ENCODE data around the gene CORO2B.

CORO2B gene

DNA sequence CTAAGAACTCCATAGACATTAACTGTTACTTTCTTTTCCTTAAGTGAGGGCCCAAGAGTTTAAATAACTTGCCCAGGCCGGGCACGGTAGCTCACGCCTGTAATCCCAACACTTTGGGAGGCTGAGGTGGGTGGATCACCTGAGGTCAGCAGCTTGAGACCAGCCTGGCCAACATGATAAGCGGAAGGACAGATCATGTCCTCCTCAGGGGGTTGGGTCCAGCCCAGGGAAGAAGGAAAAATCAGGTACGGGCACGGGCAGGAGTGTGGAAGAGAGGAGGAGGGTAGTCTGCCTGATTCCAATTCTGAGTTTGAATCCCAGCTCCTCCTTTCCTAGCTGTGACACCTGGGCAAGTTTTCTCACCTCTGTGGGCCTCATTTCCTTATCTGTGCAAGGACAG is 123.1 kb downstream of the CORO2B start:
- no peak for DNase-seq

DNA sequence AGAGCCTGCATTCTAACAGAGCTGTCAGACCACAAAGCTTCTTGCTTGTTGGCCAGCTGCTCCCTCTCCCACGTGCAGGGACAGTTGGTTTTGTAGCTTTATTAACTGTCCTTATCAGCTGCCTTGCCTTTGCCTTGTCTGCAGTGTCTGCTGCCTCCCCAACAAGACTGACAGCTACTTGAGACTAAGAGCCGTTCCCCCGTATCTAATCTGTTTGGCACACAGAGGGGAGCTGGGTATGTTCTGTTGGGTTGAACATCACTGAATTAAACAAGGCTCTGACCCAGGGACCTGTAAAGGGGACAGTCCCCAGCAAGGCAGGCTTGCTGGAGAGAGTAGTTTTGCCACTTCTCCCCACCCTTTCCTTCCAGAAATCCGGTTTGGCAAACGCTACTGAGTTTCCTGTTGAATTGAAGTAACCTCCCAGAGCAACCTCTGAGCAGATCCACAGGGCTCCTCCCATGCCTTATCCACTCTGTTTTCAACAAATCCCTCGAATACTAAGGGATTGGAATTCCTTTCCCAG is 125.8 kb downstream of the CORO2B start:
- DNase-seq, result peak in 2 of 4 experiments; percentile 12 to 15

DNA sequence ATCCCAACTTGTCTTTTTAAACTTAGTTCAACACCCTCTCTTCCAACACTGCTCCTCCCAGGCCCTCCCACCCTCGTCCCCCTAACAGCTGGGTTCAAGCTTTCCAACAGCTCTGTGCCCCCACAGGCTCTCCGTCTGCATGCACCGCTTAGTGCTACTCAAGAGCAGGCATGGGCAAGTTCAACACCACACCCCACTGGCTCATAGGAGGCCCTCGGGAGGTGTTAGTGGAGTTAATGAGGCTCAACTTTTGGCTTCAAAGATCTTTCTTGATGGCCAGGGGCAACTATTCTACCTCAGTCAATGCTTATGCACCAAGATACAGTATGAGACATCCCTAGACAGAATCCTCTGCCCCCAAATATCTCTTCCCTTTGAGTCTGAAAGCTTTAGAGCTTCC is 127.5 kb downstream of the CORO2B start:
- DNase-seq, result no peak

DNA sequence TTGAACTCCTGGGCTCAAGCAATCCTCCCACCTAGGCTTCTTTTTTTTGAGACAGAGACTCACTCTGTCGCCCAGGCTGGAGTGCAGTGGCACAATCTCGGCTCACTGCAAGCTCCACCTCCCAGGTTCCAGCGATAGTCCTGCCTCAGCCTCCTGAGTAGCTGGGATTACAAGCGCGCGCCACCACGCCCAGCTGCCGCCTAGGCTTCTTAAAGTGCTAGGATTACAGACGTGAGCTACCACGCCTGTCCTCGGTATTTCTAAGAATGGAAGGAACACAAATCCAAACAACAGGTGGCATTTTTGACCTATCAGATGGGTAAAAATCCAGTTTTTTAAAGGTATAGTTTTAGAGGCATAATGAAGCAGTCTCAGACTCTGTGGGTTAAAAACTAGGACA is 128.1 kb downstream of the CORO2B start:
- no peak for DNase-seq

DNA sequence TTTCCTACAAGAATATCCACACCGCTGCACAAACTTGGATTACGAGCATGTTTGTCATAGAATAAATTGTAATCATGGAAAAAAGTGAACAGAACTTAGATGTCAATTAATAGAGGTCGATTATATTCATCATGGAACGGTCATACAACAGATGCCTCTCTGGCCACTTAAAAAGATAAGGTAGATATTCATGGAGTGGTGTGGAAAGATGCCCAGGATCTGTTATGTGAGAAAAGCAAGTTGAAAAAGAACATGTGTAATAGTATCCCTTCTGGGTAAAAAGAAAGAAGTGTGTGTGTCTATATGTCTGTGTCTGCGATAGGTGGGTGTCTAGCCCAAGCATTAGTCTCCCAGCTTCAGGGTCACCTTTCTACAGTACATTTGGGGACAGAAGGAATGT is 128.6 kb downstream of the CORO2B start:
- no peak for DNase-seq

DNA sequence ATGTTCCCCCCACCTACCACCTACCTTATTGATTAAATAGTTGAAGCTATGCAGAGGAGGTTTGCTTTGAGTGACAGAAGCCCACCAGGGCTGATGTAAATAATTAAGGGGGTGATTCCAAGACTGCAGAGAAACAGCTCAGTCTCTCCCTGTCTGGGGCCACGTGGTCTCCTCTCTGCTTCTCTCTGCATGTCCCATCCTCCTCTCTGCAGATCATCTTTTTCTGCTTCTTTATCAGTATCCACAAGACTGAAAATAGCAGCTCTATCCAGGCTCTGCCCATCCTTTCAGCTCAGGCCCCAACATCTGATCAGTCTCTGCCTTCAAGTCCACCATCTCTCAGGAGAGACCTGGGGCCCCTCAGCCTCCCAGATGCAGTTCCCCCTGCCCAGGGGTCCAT is 131.1 kb downstream of the CORO2B start:
- no peak for DNase-seq

DNA sequence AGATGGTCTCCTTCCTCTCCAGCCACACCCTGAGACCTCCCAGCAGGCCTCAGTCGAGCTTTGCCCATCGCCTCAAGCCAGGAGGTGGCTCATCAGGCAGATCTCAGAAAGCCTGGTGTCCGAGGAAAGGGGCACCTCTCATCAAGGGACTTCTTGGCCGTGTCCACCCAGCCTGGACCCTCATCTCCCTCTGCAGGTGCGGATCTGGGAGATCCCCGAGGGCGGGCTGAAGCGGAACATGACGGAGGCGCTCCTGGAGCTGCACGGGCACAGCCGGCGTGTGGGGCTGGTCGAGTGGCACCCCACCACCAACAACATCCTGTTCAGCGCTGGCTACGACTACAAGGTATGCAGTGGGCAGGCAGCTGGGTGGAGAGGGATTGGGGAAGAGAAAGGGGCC is 131.7 kb downstream of the CORO2B start:
- DNase-seq, result no peak

DNA sequence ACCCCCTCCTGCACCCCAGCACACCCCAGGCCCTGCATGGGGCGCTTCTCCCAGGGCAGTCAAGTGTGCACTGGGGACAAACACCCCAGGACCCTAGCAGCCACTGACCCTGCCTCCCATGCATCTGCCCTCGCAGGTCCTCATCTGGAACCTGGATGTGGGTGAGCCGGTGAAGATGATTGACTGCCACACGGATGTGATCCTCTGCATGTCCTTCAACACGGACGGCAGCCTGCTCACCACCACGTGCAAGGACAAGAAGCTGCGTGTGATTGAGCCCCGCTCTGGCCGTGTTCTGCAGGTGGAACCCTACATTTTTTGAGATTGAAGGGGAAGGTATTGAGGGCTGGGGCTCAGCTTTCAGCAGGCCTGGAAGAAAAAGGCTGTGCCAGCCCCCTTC is 132.6 kb downstream of the CORO2B start:
- DNase-seq, result no peak

DNA sequence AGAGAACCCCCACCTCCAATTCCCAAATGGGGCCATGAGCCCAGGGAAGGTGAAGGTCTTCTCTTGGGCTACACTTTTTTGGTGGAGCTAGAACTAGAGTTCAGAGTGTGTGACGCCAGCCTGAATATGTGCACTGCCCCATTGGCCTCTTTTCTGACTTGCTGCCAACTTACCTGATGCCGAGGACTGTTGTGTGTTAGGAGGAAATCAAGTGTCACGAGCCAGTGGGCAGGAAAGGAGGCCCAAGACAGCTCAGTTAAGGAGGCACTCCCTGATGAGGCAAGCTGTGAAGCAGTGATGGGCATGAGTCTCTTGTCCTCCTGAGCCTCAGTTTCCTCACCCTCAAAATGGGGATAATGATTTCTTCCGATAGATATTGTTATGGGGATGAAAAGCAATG is 134.1 kb downstream of the CORO2B start:
- no peak for DNase-seq

DNA sequence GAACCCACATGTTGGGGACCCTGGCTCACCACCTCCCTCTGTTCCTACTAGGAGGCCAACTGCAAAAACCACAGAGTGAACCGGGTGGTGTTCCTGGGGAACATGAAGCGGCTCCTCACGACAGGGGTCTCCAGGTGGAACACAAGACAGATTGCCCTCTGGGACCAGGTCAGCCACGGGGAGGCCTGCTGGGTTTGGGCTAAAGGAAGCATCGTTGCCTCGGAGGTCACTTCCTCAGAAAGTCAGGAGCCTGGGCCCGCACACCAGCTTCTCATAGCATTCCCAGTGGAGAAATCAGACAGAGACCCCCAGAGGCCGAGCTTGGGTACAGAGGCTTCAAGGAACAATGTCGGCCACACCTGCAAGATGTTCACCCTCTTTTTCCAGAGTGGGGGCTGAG is 135.1 kb downstream of the CORO2B start:
- DNase-seq, result no peak

DNA sequence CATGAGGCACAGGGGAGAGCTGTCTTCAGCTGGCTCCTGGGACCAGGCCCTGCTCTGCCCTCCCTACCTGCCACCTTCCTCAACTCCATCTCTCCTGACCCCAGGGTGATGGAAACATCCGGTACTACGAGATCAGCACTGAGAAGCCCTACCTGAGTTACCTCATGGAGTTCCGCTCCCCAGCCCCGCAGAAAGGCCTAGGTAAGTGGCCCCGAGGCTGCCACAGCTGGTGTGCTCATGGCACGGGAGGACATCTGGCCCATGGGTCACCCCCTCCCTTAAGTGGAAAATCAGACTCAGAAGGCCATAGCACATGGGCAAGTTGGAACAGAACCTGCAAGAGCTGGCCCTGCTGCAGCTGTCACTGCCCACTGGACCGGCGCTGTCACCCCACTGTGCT is 136.3 kb downstream of the CORO2B start:
- DNase-seq, result no peak

DNA sequence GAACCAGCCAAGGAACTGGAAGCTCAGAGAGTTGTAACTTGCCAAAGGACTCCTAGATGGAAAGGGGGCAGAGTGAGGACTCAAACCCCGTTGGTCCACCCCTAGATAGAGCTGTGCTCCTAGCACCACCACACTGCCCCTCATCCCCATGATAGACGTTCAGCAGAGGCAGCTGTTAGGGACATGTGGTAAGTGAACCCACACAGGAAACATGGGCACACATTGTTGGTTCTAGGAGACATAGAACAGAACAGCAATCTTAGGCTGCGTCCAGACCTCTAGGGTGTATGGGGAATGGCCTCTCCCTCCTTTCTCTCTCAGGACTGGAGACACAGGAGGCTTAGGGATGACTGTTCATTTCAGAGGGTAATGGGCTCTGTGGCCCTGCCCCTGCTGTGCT is 139.2 kb downstream of the CORO2B start:
- DNase-seq, result no peak

DNA sequence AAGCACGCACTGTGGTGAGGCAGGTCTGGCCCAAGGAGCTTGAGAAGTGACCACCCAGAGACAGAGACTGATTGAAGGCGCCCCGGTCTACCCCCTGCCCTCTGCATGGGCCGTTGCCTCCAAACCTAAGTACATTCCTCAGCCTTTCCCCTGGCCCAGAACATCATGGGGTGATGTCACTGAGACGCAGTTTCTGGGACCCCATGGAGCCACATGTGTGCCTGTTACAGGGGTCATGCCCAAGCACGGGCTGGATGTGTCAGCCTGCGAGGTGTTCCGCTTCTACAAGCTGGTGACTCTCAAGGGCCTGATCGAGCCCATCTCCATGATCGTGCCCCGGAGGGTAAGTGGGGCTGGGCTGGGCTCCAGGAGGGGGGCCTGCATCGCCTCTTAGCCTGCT is 139.7 kb downstream of the CORO2B start:
- no peak for DNase-seq

DNA sequence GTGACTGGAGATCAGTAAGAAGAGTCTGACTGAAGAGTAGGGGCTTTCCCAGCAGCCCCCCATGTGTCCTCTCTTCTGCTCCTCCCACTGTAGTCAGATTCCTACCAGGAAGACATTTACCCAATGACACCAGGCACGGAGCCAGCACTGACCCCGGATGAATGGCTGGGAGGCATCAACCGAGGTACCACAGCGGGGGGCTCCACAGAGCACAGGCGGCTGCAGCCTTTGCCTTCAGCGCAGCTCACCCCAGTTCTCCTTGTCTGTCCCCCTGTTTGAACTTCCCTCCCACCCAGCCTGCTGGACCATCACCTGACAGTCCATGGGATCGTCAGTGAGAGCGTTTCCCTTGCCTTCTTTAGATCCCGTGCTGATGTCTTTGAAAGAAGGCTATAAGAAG is 140.3 kb downstream of the CORO2B start:
- no peak for DNase-seq

DNA sequence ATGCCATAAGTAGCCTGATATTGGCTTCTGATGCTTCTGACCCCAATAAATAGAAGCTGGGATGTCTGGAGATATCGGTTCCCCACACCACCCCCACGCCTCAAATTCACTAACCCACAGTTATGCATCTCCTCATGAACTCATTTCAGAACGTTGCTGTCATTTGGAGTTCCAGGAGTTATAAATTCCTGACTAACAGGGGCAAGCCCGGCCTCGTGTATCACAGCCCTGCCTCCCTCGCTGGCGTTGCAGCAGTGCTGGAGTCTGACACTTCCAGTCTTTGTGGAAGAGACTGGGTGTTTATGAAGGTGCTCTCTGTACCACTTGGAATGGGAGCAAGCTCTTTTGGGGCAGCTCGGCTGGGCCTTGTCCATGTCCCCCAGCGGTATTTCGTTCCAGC is 140.9 kb downstream of the CORO2B start:
- no peak for DNase-seq

DNA sequence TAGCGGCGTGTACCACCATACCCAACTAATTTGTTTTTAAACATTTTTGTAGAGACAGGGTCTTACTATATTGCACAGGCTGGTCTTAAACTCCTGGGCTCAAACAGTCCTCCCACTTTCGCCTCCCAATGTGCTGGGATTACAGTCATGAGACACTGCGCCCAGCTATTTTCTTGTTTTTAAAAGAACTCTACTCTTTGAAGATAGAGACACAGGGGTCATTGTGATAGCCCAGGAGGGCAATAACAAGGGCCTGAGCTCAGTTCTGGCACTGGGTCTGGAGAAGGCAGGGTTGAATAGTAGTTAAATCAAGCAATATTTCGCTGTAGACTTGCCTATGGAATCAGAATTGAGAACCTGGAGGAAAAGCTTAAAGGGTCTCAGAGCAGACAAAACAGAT is 143.1 kb downstream of the CORO2B start:
- no peak for DNase-seq

DNA sequence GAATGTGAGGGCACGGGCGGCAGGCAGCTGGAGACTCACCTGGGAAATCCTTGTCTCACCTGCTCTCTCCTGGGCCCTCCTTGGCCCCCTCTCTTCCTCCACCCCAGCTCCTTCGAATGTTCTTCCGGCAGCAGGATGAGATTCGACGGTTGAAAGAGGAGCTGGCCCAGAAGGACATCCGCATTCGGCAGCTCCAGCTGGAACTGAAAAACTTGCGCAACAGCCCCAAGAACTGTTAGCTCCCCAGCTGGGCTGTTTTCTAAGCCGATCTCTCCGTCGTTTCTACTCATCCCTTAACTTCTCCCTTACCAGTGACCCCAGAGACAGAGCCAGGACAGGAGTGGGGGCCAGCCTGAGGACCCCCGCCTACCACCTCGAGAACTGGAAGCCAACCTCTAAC is 146.9 kb downstream of the CORO2B start:
- peak; percentile 71 to 91 (median 80) for DNase-seq

DNA sequence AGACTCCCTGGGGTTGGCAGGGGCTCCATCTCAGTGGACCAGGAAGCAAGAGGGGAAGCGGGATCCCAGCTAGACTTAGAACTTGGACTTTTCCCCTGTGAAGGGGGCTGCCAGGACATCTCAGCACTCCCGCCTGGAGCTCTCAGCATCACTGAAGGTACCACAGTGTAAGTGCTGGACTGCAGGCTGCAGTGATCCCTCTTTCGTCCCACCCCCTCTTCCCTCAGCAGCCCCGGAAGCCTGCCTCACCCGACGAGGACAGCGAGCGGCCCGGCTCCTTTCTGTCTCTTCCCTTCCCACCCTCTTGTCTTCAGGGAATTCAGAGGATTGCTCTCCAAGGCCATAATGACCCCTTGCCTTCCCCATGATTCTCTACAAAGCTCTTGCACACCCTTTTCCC is 147.5 kb downstream of the CORO2B start:
- no peak for DNase-seq

DNA sequence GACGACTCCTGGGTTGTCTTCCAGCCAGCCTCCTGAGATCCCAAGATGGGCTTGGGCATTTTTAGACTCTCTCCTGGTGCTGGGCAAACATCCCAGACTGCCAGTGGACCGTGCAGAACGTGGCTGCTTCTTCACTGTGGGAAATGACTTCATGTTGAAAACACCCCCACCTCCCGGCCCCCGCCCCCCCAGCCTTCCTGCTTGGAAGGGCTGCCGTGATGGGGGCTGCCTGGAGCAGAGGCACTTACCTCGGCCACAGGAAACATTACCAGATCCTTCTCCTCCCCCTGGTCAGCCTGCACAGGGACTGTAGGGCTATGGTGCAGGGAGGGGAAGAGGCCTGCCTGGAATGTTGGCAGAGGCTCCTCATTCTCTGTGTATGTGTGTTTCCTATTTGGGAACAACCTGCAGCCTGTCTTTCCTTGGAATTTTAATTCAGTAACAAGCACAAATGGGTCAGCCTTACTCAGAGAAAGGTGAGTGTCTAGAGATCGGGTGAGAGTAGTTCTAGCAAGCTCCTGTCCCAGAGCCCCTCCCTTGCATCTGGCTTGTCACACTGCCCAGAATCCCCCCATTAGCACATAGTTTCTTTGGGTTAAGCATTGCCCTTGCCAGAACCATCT is 151.1 kb downstream of the CORO2B start:
- no peak for DNase-seq

DNA sequence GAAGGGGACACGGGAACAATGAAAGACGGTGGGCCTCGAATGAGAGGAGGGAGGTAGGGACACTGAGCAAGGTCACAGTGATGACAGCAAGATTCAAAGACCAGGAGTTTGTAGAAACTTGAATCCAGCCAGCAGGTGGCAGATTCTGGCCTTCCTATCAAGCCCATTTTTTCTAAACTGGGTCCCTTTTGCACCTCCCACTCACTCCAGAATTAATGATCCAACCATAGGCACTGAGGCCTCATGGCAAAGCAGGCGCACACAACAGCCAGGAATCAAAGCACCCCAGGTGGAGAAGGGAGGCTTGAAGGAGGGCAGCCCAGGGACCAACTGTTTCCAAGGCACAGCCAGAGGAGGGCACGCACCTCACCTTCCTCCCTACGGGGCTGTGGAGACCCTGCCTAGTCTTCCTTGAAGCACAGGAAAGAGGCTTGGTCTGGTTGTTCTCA is 151.7 kb downstream of the CORO2B start:
- DNase-seq, result peak; percentile 59 to 82 (median 71)

DNA sequence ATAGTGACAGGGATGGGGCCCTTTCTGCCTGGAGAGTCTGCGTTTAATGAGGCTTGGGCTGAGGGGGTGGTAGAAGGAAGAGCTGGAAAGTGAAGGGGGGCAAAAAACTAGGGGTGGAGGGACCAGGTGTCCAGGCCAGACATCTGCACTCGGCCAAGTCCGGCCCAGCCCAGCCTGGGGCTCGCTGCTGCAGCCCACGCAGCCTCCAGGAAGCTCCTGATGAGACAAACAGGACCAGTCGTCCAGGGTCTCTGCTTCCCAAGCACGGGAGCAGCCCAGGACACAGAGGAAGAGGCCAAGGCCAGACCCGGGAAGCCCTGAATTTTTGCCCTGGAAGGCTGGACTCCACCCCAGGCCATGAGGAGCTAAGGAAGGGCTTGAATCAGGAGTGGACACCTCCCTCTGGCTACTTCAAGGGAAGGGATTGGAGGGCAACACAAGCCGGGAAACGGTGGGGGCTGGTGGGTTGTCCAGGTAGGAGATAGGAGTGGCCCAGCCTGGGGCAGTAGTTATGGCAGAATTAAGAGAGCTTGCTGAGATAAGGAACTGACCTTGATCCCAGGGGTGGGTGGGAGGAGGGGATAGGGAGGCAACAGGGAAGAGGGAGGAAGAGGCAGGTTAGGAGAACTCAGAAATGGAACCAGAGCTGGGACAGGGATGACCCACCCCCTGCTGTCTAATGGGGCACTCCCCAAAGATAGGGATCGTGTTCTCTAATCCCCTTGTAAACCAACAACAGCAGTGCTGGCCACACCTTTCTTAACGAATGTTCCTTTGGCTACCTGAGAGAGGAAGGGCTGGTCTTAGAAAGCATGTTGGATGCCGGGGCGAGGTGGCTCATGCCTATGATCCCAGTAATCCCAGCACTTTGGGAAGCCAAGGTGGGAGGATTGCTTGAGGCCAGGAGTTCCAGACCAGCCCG is 152.4 kb downstream of the CORO2B start:
- DNase-seq, result no peak

DNA sequence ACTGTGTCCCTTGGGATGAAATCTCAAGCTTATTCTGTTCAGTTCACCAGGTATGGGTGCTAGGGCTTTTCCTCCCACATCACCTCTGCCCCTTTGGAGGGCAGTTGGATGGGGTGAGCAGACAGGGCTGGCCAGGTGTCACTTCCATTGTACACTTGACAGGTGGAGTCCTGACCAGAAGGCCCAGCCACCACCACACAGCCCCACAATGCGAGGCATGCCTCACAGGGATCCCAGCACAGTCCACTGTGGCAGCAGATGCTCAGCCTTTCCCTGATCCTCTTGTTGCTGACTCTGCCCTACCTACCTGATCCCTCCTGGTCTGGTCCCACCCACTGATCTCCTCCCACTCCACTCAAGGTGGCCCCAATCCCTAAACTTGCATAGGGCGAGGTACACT is 153.7 kb downstream of the CORO2B start:
- no peak for DNase-seq

DNA sequence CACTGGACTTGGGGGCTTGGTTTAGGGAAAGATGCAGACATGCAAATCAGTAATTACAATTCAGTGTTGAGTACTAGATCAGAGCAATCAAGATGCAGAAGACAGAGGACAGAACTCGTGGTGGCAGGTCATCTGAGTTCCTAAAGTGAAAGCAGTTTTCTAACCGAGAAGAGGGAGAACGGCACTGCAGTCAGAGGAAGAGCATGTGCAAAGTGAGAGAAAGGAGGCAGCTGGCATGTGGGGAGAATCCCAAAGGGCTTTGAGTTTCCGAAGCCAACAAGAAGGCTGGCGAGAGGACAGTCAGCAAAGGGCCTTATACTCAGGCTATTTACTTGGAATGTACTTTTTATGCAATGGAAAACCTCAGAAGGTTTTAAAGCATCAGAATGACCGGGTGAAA is 154.9 kb downstream of the CORO2B start:
- DNase-seq, result peak; percentile 36 to 59 (median 54)

DNA sequence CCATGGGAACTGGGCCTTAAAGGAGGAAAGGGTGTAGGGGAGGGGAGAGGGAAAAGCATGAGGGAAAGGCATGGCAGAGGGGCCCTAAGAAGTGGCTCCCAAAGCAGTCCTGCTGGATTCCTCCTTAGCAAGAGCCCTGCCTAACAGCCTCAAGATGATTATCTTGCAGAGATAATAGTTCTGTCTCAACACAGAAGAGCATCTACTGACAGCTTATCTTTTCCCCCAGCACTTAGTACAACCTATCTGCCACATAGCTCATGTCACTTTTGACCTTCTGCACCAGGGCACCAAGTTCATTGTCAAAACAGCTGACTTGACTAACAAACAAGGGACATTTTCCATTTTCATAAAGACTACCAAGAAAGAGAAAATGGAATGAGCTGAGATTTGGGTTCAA is 155.6 kb downstream of the CORO2B start:
- no peak for DNase-seq
